A549 treated with dexamethasone at 1 μM for 4 hours (cell line): ENCODE results near the gene DCLK3. TPM values are rescaled to one million over a fixed set of nuclear protein-coding genes. Genes with fewer than 3 reads are reported as not detected.

ENCODE experiments used
- total RNA-seq: library from RNA; stranded (reverse); fragments of 200-300 nt; extraction: Qiagen RNA extraction; gene quantifications from 5 replicates; pipeline ENCODE4 v1.2.3, GENCODE V29; 2022

Gene DCLK3
- 0.01 to 0.02 TPM in 2 of 5 replicates, not detected in the others for total RNA-seq

GRCh38 chr3:36763850-36764703 lies at the start of gene DCLK3:
DCLK3 (minus strand) TSS chr3:36764553; CDS start chr3:36764263, 290 bp downstream.

Other genes starting within 250 kb of the DCLK3 start
- gene TRANK1, start 180.5 kb upstream of the DCLK3 start, total RNA-seq, result 1.1 to 2.1 TPM (median 1.4 TPM) in 5 replicates
- gene EPM2AIP1, start 228.6 kb upstream of the DCLK3 start, total RNA-seq, result 4.9 to 8.5 TPM (median 7.1 TPM) in 5 replicates
- 30.5 to 47.6 TPM (median 34.5 TPM) in 5 replicates for gene MLH1, start 229.0 kb upstream of the DCLK3 start, total RNA-seq